Measurements from ENCODE around the gene EVPL. TPM values are rescaled to one million over a fixed set of nuclear protein-coding genes. Genes with fewer than 3 reads are reported as not detected.
"Not testable (repeated sequence)": the region's sequence is repeated elsewhere in the genome, so short reads cannot be mapped to it uniquely, and the experiment has no call there.

Gene EVPL
- total RNA-seq (2014; rRNA removed; shearing (Covaris generic)), result not detected in 2 replicates

DNA sequence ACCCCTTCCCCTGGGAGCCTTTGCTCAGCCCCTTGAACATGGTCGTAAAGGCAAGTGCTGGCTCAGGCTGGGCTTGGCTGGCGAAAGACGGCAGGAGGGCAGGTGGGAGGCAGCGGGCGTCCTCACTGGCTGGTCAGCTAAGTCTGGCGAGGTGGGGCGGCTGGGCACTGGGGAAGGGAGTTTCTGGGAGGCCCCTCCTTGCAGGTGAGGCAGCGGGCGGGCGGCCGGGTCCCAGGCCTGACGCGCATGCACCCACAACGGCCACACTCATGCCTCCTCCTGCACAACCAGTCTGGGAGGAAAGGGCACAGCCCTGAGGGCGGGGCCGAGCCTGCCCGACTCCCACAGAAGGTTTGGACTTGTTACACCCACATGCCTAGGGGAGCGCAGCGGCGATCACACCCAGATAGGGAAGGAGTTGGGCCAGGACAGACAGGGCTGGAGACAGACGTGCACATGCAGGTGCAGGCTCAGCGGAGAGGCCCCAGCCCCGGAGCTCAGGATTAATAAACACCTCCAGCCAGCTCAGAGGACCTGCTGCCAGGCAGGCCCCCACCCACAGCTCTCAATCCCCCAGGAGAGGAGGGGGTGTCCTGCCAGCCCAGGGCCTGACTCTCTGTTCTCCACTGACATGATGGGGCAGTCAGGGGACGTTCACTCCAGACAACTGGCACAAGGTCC is at the start of gene EVPL:
TSS of gene EVPL (minus strand) at position 148 of the 681 bp plus-strand sequence. CDS start at position 40, 108 bp downstream.
- DNase-seq (ENCODE audit: low spot score), result no peak

DNA sequence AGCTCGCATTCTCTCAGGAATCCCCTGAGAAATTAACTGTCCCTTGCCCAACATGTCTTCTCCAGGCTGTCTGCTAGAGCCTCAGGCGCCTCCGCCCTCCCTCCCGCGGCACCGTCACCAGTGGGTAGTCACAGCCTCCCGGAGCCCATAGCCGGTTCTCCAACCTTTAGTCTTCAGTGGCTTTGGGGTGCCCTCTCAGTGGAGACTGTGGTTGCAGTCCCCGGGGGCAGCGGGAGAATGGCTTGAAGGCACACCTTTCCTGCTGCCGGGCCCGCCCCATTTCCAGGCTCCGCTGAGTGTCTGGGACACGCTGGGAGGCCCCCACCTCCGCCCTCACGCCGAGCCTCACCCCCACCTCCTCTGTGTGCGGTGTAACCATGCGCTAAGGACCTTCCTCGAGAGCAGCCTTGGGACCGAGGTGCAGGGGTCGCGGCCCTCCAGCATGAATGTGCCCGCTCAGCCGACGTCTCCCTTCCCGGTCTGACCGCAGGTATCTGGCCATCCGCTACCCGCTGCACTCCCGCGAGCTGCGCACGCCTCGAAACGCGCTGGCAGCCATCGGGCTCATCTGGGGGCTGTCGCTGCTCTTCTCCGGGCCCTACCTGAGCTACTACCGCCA is 49.1 kb upstream of the EVPL start:
- no peak for DNase-seq (ENCODE audit: low spot score)

DNA sequence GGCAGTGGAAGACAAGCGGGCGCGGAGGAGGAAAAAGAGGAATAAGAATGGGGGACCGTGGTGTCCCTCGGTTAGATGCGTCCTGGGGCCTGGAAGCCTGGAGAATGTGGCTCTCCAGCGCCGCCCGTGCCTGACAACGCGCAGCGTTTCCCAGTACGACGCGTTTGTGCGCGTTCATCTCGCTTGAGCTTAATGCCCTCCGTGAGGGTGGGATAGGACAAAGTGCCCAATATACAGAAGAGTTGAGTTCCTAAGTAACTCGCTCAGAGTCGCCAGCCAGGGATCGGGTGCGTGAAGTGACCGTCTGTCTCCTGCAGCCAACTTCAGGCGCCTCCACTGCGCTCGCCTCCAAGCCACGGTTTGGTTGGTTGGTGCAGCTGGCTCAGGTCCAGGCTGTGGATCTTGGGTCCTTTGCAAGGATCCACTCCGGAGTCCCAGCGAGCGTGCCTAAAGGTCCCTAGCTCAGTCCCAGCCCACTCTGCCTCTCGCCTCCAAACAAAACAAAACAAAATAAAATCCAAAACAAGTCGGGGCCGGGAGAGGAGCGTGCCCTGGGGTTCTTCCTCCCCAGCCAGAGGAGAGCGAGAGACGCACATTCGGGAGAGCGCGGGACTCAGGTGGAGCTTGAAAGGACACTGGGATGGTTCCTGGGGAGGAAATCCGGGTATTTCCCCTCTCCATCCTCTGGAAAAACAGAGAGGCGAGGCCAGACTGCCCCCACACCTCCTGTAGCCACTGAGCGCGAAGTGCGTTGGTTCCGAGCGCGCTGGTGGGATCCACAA is 48.4 kb upstream of the EVPL start:
- no peak for DNase-seq (ENCODE audit: low spot score)

DNA sequence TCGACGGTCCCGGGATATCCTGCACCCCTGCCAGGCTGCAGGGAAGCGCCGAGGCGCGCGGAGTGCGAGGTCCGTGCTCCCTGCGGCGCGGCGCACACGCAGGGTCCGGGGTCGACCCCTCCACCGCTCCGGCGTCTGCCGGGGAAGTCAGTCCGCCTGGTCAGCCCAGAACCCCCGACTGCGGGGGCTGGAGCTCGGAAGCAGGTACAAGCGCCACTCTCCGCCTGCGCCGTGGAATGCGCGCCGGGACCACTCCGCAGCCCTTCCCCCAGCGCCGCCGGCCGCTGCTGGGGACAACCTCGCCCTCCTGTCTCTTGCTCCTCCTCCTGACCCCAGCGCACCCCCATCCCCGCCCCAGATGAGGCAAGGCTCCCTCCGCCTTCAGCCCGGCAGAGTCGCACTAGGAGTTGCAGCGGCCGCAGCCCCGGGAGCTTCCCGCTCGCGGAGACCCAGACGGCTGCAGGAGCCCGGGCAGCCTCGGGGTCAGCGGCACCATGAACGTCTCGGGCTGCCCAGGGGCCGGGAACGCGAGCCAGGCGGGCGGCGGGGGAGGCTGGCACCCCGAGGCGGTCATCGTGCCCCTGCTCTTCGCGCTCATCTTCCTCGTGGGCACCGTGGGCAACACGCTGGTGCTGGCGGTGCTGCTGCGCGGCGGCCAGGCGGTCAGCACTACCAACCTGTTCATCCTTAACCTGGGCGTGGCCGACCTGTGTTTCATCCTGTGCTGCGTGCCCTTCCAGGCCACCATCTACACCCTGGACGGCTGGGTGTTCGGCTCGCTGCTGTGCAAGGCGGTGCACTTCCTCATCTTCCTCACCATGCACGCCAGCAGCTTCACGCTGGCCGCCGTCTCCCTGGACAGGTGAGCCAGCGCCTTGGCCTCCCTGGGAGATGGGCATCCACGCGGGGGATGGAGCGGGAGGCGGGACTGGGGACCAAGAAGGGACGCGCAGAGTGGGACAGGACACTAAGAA is 47.6 kb upstream of the EVPL start, which contains the start of gene GALR2:
TSS of gene GALR2 (plus strand) at position 392 of the 974 bp plus-strand sequence. CDS start at position 495, 103 bp downstream.
- no peak for DNase-seq (ENCODE audit: low spot score)

DNA sequence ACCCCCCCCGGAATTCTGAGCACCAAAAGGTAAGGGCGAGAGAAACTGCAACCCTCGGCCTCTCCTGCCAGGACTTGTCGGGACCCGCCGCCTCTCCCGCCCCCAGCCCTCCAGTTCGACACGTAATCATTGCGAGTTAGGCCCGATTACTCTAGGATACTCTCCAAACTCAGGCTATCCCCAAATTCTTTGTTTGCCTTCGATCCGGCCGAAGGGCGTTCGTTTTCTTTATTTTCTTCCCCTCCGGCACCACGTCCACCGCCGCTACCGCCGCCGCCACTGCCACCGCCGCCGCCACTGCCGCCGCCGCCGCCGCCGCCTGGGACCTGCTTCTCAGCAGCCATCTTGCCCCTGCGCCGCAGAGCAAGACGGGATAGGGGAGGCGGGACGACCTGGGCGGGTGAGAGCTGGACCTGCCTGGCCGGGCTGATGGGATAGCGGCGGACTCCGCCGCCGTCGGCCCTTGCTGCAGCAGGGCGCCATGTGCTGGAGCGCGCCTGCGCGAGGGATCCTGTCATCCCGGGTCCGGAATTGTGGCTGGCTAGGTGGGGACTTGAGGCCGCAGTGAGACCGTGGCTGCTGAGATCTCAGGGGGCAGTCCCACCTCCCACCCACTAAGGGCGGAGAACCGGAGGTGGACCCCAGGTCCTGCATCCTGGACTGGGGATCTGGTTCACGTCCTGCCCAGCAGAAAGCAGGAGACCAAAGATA is 45.2 kb upstream of the EVPL start, which contains the start of gene SRP68:
TSS of gene SRP68 (minus strand) at position 370 of the 711 bp plus-strand sequence. CDS start at position 344, 26 bp downstream.
- peak; percentile 88 for DNase-seq (ENCODE audit: low spot score)

DNA sequence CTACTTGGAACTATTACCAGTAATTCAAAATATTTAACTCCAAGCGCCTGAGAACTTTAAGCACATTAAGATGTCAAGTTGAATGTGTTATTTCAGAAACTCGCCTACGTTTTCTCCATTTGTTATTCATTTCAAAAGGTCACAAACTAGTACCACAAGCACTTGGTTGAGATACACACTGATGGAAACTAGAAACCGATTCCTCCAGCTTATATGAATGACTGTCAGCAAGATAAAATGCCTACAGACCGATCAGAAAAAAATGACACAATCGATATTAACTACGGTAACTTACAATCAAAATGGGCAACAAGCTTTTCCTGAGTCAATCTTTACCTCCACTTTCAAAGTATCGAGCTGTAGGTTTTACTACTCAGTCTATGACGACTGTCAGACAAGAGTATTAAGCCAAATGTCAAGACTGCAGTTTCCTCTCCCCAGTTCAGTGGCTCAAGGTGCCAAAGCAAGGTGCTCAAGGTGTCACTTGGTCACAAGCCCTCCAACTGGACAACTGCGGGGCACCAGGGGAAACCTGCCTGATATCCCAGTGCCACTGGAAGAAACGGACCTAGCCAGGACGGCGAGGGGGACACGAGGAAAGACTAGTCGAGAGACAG is 44.5 kb upstream of the EVPL start:
- no peak for DNase-seq (ENCODE audit: low spot score)

DNA sequence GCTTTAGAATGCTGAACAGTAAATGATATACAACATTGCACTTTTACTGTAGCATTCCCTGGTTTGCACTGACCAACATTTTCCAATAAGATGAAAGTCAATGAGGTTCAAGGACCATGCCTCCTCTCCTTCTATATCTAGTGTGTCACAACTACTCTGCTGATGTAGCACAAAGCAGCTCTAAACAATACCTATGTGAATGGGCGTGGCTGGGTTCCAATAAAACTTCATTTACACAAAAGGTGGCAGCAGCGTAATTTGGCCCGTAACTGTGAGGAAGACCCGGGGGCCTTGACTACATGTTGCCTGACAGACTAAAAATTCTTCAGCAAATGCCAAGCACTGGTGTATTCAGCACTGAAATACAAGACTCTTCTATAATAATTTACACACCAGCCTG is 38.7 kb upstream of the EVPL start:
- DNase-seq (ENCODE audit: low spot score), result no peak

DNA sequence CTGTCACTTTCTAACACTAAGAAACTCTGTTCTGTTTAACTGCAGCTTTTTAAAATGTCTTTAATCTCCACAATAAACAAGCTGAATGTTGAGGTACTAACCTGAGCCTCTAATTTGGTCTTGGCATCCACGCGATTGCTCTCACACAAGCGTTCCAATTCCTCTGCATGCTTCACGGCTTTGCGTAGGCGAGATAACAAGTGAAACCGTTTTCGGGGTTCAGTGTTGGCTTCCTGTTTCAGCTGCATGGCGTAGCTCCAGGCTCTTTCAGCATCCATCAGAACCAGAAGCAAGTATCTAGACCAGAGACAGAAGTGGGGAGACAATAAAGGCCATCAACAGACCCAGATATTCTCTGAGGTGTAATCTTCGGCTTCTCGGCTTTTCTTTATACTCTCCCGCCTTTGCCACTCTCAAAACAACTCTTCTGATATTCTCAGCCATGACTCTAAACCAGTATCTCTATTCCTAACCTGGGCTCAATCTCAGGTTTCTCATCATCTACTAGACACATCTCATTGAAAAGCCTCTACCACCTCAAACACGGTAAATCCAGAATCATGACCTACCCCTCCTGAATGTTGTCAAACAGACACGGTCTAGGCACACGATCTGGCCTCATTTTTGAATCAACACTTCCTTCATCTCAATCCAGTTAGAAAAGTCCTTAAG is 36.9 kb upstream of the EVPL start:
- DNase-seq (ENCODE audit: low spot score), result no peak

DNA sequence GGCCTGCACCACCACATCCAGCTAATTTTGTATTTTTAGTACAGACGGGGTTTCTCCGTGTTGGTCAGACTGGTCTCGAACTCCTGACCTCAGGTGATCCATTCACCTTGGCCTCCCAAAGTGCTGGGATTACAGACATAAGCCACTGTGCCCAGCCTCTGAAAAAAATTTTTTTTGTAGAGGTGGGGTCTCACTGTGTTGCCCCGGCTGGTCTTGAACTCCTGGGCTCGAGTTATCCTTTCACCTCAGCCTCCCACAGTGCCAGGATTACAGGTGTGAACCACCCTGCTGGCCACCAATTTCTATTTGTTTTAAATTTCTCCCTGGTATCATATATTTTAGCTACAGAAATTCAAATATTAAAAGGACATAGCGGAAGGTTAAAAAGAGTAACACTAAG is 31.2 kb upstream of the EVPL start:
- not testable (repeated sequence) for DNase-seq (ENCODE audit: low spot score)

DNA sequence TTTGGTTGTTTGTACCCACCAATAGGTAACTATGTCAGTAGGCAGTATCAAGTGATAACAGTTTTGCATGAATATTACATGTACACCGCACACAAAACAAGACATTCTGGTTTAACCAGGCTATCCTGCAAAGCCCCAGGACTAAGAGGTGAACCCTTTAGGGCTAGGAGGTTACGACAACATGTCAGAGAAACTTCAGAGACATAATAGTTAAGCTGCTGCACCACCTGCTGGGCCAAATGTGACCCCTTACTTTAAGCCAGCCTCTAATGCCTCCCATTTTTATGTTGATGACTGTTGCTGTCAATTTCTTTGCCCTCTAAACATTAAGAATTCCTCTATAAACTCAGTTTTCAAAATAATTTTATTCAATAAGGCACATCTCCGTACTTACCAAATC is 29.8 kb upstream of the EVPL start:
- DNase-seq (ENCODE audit: low spot score), result no peak

DNA sequence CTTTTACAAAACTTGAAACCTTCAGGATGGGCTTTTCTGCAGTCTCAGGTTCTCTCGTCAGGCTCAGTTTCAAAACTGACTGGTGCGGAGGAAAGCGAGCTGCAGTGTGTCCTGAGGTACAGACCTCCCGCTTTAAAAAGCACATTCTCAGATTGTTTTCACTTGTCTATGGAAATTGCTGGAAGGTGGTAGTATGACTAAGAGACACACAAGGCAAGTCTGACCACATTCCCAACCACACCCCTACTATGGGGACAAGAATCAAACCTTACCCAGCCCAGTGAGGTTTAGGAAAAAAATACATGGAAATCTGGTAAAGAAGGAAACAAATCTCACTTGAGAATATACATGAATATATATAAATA is 27.0 kb upstream of the EVPL start:
- DNase-seq (ENCODE audit: low spot score), result peak; percentile 81

DNA sequence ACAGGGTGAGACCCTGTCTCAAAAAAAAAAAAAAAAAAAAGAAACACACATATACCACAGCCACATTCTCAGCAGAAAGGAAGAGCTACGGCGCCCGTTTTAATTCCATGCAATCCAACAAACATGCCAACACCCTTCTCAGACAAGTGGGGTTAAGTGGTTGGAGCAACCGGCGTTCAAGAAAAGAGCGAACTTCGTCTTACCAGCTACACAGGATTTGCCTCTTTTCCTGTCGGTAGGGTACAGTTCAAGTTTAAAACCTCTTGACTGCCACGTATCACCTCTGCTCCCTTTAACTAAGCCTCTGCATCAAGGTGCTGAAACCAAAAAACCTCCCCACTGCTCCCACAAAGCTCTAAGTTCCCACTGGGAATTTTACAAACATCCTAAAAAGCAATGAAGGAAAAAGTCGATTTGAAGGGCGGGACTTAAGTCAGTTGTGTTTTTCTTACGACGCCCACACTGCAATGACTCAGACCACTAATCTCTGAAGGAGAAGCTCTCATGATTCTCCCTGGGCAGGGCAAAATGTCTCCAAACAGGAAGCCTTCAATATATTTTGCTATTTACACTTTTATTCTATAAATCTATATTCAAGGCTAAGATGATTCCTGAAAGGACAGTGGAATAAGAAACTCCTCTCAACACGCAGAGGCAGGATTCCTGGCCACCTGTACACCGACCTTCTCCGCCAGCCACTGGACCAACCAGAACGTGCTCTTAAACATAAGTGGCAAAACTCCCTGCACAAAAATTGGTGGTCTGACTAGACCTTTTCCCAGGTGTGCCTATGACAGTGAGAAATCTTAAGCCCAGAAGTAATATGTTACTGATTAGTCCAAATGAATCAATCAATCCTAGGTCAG is 26.4 kb upstream of the EVPL start:
- peak; percentile 88 for DNase-seq (ENCODE audit: low spot score)

DNA sequence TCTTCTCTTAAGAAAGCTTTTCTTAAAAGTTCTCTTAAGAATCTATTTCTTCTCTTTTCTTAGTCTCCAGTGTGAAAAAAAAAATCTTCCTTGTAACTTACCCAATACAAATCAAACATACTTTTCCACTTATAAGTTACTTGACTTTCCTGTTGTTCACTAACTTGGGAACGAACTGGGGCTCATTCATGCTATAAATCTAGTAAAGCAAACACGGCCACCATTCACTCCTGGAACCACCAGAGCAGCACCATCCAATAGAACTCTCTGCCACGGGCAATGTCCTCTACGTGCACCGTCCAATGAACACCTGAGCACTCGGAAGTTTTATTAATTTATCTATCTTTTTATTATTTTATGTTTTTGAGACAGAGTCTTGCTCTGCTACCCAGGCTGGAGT is 24.5 kb upstream of the EVPL start:
- no peak for DNase-seq (ENCODE audit: low spot score)

DNA sequence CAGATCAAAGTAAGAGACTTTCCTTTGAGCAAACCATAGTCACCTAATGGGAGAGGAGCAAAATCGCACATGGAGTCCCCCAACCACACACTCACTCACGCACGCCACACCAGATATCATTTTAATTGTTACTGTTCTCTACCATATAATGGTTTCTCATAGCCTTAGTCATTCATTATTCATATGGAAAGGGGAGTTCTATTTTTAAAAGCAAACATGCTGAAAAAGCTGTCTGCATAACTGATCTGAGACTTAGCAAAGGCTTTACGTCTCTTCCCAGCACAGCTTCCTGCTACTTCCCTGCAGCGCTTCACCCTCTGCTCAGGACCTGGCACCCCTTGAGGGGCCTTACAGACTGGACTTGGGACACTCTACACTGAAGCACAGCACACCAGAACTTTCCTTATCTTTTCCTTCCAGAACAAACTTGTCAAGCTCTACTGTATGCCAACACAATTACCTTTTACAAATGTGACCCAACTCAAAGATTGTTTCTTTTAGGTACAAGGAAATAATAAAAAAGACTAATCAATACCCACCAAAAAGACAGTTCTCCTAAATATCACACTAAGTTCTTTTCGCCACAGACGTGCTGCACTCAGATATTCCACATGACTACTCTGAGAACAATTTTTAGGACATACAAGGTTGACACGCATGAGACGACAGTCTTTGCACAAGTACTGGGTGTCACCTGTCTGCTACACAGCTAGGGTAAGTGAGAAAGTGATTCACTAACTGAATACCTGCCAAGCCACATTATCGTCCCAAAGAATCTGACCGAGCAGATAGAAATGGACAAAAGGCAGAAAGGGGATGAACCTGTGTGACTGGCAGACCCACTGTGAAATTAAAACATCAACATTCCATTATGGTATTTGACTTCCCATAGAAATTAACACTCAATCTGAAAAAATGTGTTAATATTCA is 23.7 kb upstream of the EVPL start:
- peak; percentile 74 for DNase-seq (ENCODE audit: low spot score)

DNA sequence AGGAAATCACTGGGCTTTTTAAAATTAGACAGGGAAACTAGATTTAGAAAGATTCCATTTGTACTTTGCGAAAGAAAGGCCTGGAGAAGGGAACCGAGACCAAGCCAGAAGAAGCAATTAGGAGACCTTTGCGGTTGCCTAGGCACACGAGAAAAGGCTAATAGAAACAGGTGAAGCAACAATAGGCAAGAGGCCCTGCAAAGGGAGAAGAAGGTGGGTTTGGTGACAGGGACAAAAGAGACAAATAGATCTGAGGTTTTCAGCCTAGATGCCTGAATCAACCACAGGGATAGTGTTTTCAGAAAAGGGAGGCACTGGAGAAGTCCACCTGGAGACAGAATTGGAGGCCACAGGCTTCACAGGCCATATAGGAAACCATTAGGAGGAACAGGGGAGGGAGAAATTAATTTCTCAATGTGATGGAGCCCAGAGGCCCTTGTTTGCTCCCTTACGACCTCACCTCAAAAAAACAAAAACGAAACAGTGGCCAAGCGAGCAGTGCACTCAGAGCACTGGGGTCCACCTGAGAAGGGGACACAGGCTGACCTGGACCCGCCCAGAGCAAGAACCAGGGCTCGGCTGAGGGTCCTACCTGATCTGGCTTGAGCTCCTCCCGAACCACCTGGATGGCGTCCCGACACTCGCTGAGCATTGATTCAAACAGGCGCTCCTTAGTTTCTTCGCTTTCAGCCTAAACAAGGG is 22.9 kb upstream of the EVPL start:
- no peak for DNase-seq (ENCODE audit: low spot score)

DNA sequence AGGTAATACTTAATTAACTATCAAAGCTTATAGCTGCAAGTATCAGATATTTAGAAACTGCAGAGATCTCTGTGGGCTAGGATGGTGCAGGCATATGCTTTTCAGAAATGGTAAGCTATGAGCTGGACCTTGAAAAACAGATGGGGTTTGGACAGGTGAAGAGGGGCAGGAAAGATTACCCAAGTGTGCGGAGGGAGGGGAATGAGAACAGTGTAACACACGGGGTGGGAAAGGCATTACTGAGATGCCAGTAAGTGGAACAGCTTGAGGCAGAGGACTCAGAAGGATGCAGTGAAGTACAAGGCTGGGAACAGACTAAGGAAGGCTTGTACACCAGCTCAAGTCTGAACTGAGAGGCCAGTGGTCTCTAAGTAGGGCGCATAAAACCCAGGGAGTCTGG is 22.1 kb upstream of the EVPL start:
- DNase-seq (ENCODE audit: low spot score), result no peak

DNA sequence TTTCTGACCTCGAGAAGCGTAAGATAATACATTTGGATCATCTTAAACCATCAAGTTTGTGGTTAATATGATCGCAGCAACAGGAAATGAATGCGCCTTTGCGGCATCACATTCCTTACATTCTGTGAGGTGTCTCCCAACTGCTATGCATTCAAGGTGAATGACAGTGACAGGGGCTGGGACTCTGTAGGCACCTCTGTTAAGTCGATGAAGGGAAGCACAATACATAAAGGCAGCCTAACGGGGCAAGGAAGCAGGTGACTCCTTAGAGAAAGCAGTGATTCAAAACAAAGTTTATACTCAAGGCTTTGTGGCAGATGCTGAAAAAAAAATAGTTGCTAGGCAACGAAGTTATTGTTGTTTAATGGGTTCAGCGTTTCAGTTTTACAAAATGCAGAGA is 21.6 kb upstream of the EVPL start:
- peak; percentile 93 for DNase-seq (ENCODE audit: low spot score)
